HAP-1 (cell line): ENCODE data around the gene KLK15.
A peak's percentile ranks its signal among the peaks of the same experiment; 100 is the strongest.
"Not testable (repeated sequence)": the region's sequence is repeated elsewhere in the genome, so short reads cannot be mapped to it uniquely, and the experiment has no call there.

Experiments
- DNase-seq, 2 experiments: peaks; one replicate each; pipeline ENCODE4 v3.0.0-alpha.2; 2016 to 2020; ENCODE audit warnings: low spot score in 2 of 2
- H3K27me3 ChIP-seq: fragments of 250-450 bp; sonication (Bioruptor Pico); 2 replicates; pipeline ENCODE4 v1.5.1; 2020; ENCODE audit warnings: low read depth, mild to moderate bottlenecking, moderate library complexity
- H3K36me3 ChIP-seq: fragments of 250-450 bp; sonication (Bioruptor Pico); replicated peaks from 2 replicates; pipeline ENCODE4 v1.5.1; 2020; ENCODE audit warnings: mild to moderate bottlenecking
- H3K4me1 ChIP-seq: fragments of 250-450 bp; sonication (Bioruptor Pico); 2 replicates; pipeline ENCODE4 v1.5.1; 2020; ENCODE audit warnings: mild to moderate bottlenecking
- H3K4me3 ChIP-seq: fragments of 250-450 bp; sonication (Bioruptor Pico); 2 replicates; pipeline ENCODE4 v1.5.1; 2020; ENCODE audit warnings: mild to moderate bottlenecking, moderate library complexity
- H3K9me3 ChIP-seq: fragments of 250-450 bp; sonication (Bioruptor Pico); 2 replicates; pipeline ENCODE4 v1.5.1; 2020; ENCODE audit warnings: mild to moderate bottlenecking, moderate library complexity
- in situ Hi-C: fragments of 300-500 bp; cut with MboI; formaldehyde crosslinking; loops from 3 replicates; pipeline ENCODE4 v1.14.3; 2020; ENCODE audit warnings: low sequenced_read_pairs, inconsistent platforms, mixed read lengths

KLK15 gene

DNA sequence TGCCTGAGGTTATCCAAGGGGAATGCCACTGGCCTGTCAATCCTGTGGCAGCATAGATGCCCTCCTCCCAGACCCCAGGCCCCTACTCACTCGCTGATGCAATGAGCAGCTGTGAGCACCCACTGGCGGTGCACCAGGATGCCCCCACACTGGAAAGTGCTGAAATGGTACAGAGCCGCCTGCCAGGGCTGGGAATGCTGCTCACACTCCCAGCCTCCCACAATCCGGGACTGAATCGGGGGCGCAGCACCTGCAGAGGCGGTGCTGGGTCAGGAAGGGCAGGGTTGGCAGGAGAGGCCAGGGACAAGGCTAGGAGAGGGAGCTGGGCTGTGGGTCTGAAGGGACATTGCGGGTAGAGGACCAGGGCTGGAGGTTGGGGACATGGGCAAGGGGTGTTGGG lies 11.8 kb downstream of the KLK15 start:
- Histone ChIP-seq H3K27me3 (peaks cover 3% of the 10 kb centered on the region; the same call in 1 of the 2 replicates), H3K36me3 (no peaks in the 10 kb centered on the region), H3K4me1 (no peaks in the 10 kb centered on the region), H3K4me3 (no peak overlapping the region), H3K9me3 (no peaks in the 10 kb centered on the region)
- in situ Hi-C loops: no loop called here
- DNase-seq: no peak

DNA sequence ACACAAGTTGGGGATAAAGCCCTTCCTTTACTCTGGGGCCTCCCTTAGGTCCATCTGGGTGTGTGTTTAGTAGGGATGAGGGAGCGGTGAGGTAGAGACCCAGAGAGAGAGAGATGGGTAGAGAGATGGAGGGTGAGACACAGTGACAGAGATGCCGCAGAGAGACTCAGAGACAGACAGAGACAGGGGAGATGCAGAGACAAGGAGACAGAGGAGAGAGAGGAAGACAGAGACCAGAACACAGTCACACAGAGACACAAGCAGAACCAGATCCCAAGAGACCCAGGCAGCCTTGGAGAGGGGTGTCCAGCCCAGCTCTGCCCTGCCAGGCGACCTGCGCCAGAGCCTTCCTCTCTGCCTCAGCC lies 12.1 kb downstream of the KLK15 start:
- Histone ChIP-seq H3K27me3 (peaks cover 3% of the 10 kb centered on the region; the same call in 1 of the 2 replicates), H3K9me3 (no peaks in the 10 kb centered on the region), H3K4me3 (no peak overlapping the region), H3K36me3 (no peaks in the 10 kb centered on the region), H3K4me1 (no peaks in the 10 kb centered on the region)
- no peak for DNase-seq
- in situ Hi-C loops: no loop called here

DNA sequence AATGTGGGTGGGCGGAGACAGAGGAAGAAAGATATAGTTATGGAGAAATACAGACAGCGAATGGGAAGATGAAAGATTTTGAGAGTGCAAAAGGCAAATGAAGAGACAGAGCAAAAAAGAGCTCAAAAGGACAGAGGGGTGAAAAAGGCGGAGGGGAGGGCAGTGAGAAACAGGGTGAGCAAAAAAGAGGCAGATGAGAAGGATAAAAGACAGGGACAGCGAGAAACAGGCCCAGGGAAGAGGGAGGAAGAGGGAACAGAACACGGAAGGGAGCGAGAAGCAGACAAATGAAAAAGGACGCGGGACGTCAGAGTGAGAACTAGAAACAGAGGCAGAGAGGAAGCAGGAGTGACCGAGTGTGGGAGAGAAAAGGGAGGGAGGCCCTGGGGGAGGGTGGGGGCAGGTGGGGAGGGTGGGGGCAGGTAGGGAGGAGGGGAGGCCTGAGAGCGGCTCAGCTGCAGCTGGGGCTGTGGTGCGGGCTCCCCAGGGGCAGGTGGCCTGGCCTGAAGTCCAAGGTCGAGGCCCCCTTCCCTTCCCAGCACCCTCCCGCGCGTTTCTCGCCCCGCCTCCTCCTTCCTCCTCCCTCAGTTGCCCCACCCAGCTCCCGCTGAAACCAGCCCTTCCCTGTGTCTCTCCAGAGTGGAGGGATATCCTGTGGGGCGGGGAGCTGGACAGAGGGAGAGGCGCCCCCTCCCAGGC lies 12.7 kb downstream of the KLK15 start:
- no peaks in the 10 kb centered on the region for H3K4me1 ChIP-seq
- no peak overlapping the region for H3K4me3 ChIP-seq
- H3K36me3 ChIP-seq: no peaks in the 10 kb centered on the region
- in situ Hi-C loops: no loop called here
- no peaks in the 10 kb centered on the region for H3K9me3 ChIP-seq
- H3K27me3 ChIP-seq: peaks cover 3% of the 10 kb centered on the region; the same call in 1 of the 2 replicates
- peak in 1 of 2 experiments; percentile 73 for DNase-seq

DNA sequence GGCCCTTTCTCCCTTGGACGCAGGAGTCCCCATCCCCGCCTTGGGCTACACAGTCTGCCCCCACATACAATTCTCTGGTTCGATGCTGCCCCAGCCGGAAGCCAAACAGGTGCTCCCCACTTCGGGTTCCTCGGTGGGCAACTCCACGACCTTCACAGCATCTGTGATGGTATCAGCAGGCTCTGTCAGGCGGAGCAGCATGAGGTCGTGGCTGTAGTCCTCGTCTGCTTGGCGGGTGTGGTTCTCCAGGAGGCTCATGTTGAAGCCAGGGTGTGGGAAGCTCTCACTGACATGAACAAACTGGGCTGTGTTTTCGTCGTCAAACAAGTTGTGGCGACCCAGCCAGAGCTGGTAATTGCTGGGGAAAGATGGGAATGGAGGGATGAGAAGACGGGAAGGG lies 13.3 kb downstream of the KLK15 start:
- Histone ChIP-seq H3K9me3 (no peaks in the 10 kb centered on the region), H3K27me3 (peaks cover 3% of the 10 kb centered on the region; the same call in 1 of the 2 replicates), H3K4me1 (no peaks in the 10 kb centered on the region), H3K4me3 (no peak overlapping the region), H3K36me3 (no peaks in the 10 kb centered on the region)
- no peak for DNase-seq
- in situ Hi-C loops: no loop called here

DNA sequence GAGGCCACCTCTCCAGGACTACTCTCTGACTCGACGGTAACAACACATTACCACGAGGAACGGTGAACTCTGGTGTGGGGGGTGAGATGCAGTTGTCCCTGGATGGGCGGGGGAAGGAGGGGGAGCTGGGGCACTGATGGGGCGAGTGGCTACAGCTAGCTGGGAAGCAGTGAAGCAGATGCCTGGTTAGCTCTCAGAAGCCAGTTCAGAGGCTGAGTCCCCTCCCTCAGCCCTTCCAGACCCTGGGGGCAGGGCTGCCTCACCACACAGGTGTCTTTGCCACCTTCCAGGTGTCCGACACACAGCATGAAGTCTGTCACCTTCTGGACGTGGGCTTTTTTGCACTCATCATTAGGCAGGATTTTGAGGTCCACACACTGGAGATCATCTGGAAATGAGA lies 13.7 kb downstream of the KLK15 start:
- in situ Hi-C loops: no loop called here
- no peaks in the 10 kb centered on the region for H3K4me1 ChIP-seq
- no peak overlapping the region for H3K4me3 ChIP-seq
- H3K36me3 ChIP-seq: no peaks in the 10 kb centered on the region
- H3K9me3 ChIP-seq: no peaks in the 10 kb centered on the region
- H3K27me3 ChIP-seq: peaks cover 3% of the 10 kb centered on the region; the same call in 1 of the 2 replicates
- no peak for DNase-seq

DNA sequence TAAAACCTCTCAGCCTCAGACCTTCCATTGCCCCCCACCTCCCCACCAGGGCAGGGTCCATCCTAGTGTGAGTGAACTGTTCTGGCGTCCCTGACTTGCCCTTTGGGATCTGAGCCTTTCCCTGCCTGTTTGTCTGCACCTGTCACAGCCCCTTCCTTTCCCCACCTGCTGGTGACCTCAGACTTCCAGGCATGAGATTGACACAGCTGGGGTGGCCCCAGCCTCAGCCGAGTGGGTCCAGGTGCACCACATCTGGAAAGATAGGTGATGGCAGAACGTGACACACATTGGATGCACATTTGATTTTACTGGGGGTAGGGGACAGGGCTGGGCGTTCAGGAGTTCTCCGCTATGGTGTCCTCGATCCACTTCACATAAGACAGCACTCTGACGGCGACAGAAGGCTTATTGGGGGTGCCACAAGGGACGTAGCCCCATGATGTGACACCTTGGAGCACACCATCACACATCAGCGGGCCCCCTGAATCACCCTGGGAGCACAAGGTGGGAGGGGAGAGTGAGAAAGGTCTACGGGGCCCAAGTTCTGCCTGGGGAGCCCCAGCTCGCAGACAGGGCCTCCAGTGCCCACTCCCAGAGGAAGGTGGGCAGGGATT lies 14.4 kb downstream of the KLK15 start:
- no peak for DNase-seq
- peaks cover 3% of the 10 kb centered on the region; the same call in 1 of the 2 replicates for H3K27me3 ChIP-seq
- no peaks in the 10 kb centered on the region for H3K9me3 ChIP-seq
- H3K4me3 ChIP-seq: no peak overlapping the region
- no peaks in the 10 kb centered on the region for H3K36me3 ChIP-seq
- in situ Hi-C loops: no loop called here
- H3K4me1 ChIP-seq: no peaks in the 10 kb centered on the region

DNA sequence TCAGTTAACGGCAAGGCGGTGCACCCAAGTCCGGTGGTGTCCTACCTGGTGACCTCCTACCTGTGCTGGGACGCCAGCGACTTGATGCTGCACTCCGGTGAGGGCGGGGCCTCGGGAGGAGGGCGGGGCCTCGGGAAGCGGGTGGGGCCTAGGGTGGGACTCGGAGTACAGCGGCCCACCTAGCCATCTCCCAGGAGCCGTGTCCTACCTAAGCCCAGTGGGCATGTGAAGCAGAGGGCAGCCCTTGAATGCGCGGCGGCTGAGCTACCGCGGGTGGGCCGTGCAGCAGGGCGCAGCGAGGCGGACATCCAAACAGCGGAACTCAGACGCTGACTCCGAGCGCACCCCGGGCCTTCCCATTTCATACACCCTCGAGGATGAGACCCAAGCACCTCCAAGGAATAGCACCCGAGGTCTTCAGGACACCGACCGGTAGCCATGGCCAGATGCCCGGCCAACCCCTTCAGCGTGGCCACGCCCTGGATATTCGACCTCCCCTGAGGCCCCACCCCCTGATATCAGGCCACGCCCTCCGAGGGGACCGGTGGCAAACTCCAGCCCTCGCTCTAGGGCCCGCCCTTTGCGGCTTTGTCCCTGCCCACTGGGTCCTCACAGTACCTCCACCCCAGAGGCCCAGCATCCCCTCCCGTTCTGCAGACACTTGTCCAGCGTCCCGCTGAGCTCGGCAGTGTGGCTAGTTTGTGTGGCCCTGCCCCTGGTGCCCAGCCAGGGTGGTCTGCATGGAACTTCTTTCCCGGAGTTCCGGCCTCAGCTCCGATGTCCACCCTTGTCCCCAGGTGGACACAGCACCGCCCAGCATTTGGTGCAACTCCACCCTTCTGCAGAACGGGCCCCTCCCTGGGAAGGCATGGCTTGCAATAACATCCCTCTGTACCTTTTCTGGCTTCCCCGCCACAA lies 15.2 kb downstream of the KLK15 start:
- Histone ChIP-seq H3K27me3 (peaks cover 3% of the 10 kb centered on the region; the same call in 1 of the 2 replicates), H3K4me3 (peak overlapping the region; percentile 36), H3K9me3 (no peaks in the 10 kb centered on the region), H3K4me1 (no peaks in the 10 kb centered on the region), H3K36me3 (no peaks in the 10 kb centered on the region)
- in situ Hi-C loops: no loop called here
- peak; percentile 56 to 96 for DNase-seq

DNA sequence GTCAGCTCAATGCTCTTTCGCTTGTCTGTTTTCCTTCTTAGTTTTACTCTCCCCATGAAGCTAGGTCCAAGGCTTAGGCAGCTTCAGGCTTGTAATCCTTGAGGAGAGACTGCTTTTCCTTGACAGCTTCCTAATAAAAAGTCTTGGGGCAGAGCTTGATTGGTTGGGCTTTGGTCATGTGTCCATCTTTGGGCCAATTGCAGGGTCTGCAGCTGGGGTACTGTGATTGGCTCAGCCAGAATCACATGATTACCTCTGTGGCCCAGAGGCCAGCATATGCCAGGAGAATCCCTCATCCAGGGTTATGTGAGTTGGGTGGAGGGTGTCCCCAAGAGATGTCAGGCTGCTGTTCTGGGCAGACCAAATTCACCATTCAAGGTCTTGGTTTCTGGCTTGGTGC lies 17.9 kb downstream of the KLK15 start:
- H3K36me3 ChIP-seq: no peaks in the 10 kb centered on the region
- H3K4me1 ChIP-seq: no peaks in the 10 kb centered on the region
- H3K9me3 ChIP-seq: no peaks in the 10 kb centered on the region
- in situ Hi-C loops: no loop called here
- H3K27me3 ChIP-seq: no peaks in the 10 kb centered on the region
- DNase-seq: no peak
- H3K4me3 ChIP-seq: no peak overlapping the region

DNA sequence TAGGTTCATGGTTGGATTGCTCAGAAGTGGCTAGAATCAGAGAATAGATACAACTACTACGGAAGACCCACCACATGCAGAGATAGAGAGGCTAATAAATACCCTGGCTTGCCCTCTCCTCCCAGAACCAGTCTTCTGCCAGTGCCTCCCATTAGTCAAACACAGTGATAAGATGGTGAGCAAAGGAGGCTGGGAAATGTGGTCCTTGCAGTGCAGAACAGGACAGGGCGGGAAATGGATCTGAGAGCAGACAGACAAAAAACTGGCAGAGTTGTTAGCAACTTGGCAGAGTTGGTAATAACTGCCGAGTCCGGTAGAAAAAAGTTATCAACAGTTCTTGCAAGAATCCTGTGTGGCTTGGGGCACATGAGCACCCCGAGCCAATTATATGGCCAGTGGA lies 18.5 kb downstream of the KLK15 start:
- Histone ChIP-seq H3K4me3 (no peak overlapping the region), H3K27me3 (no peaks in the 10 kb centered on the region), H3K36me3 (no peaks in the 10 kb centered on the region), H3K4me1 (no peaks in the 10 kb centered on the region), H3K9me3 (no peaks in the 10 kb centered on the region)
- DNase-seq: no peak
- in situ Hi-C loops: no loop called here

DNA sequence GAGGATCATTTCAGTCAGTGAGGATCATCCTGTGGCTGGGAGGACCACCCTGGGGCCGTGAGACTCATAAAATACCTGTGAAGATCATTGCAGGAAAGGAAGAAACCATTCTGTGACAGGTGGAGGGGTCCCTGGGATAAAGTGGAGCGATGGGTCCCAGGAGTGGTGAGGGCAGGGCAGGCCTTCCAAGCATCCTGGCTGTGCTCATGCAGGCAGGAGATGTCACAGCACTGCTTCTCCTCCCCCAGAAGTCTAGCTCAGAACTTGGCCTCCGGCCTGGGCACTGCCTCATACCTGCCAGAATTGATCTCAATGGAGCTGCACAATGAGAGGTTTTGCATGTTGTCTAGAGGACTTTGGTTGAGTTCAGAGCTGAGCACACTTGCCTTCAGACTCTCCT lies 20.9 kb downstream of the KLK15 start:
- in situ Hi-C loops: no loop called here
- H3K27me3 ChIP-seq: no peaks in the 10 kb centered on the region
- no peaks in the 10 kb centered on the region for H3K36me3 ChIP-seq
- no peak for DNase-seq
- H3K9me3 ChIP-seq: no peaks in the 10 kb centered on the region
- H3K4me1 ChIP-seq: no peaks in the 10 kb centered on the region
- no peak overlapping the region for H3K4me3 ChIP-seq

DNA sequence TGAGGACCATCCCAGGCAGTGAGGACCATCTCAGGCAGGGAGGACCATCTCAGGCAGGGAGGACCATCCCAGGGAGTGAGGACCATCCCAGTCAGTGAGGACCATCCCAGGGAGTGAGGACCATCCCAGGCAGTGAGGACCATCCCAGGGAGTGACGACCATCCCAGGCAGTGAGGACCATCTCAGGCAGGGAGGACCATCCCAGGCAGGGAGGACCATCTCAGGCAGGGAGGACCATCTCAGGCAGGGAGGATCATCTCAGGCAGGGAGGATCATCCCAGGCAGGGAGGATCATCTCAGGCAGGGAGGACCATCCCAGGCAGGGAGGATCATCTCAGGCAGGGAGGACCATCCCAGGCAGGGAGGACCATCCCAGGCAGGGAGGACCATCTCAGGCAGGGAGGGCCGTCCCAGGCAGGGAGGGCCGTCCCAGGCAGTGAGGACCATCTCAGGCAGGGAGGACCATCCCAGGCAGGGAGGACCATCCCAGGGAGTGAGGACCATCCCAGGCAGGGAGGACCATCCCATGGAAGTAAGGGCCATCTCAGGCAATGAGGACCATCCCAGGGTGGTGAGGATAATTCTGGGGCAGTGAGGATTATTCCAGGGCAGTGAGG lies 21.6 kb downstream of the KLK15 start:
- H3K4me1 ChIP-seq, H3K4me3 ChIP-seq, DNase-seq, in situ Hi-C loops, H3K36me3 ChIP-seq, H3K9me3 ChIP-seq, H3K27me3 ChIP-seq: not testable (repeated sequence)

DNA sequence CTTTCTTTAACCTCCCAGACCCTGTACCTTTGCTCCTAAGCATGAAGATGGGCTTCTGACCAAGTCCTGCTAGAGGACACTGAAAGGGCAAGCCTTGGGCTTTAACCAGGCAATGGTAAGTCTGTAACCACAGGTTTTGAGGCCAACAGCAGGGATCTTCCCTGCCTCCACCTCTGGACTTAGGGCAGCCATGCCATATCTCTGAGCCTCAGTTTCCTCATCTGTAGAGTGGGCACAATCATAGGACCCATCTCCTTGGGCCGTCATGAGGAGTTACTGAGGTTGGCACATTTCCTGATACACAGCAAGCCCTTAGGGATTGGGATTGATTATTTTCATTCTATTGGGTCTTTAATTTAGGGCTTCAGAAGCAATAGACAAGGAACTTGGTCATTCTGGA lies 24.5 kb downstream of the KLK15 start:
- Histone ChIP-seq H3K4me1 (peaks cover 8% of the 10 kb centered on the region), H3K9me3 (no peaks in the 10 kb centered on the region), H3K27me3 (no peaks in the 10 kb centered on the region), H3K36me3 (peaks cover 6% of the 10 kb centered on the region; the same call in 1 of the 2 replicates), H3K4me3 (no peak overlapping the region)
- no peak for DNase-seq
- in situ Hi-C loops: no loop called here

DNA sequence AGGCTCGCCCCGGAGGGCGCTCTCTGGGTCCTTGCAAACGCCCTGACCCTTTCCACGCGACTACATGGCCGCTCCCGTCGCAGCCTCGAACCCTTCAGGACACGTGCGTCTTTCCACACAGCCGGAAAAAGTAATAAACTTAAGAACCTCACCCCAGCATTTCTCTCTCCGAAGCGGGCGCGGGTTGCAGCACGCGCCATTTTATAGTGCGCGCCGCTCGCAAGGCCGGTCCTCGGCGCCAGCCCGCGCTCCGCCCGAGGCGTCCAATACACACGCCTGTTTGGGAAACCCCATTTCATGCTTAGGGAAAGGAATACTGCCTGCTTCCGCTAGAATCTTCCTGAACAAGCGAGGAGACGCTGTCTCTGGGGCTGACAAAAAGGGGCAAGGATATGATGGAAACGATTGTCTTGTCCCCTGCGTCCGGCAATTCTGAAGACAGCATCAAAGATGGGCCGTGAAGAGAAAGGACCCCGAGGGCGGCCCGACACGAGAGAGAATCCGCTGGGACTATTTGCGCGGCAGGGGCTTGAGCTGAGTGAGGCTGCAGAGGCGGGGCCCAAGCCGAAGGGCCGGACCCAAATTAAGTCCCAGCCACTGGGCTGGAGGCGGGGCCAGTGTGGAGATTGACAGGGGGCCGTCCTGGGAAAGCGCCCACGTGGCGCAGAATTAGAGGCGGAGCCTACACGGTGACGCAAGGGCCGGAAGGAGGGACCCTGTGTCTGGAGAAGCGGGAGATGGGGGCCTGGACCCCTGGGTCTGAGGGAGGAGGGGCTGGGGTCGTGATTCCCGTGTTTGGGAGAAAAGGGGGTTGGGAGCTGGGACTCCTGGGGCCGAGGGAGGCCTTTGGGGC lies 28.7 kb downstream of the KLK15 start:
- DNase-seq: peak; percentile 96 to 99
- H3K4me1 ChIP-seq: peaks cover 25% of the 10 kb centered on the region
- H3K36me3 ChIP-seq: peaks cover 46% of the 10 kb centered on the region
- in situ Hi-C loops: no loop called here
- no peaks in the 10 kb centered on the region for H3K27me3 ChIP-seq
- H3K4me3 ChIP-seq: peak overlapping the region; percentile 100
- no peaks in the 10 kb centered on the region for H3K9me3 ChIP-seq
